8988T (cell line): Measurements from ENCODE around the gene VCPKMT.

Source experiments
- DNase-seq: peaks from one replicate; pipeline ENCODE4 v3.0.0; 2011

Gene VCPKMT

DNA sequence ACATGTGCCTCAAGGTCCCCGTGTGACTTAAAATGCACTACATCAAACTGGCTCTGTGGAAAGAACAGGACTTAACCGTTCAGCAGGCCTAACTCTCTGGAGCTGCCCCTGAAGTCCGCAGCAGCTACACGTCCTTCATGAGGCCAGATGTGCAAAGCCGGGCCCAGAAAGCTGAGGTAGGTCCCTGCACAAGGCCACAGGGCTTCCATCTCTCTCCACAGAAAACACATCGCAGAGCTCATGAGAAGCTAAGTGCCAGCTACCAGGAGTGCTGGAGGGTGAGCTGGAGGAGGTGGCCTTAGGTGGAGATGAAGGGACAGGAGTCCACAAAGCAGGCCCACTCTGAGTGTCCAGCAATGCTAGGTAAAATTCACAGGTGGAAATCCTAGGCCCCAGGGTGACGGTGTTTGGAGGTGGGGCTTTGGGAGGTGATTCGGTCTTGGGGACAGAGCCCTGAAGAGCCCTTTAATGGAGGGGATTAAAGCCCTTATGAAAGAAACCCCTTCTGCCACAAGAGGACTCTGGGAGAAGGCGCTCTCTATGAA lies 52.4 kb downstream of the VCPKMT start:
- no peak for DNase-seq

DNA sequence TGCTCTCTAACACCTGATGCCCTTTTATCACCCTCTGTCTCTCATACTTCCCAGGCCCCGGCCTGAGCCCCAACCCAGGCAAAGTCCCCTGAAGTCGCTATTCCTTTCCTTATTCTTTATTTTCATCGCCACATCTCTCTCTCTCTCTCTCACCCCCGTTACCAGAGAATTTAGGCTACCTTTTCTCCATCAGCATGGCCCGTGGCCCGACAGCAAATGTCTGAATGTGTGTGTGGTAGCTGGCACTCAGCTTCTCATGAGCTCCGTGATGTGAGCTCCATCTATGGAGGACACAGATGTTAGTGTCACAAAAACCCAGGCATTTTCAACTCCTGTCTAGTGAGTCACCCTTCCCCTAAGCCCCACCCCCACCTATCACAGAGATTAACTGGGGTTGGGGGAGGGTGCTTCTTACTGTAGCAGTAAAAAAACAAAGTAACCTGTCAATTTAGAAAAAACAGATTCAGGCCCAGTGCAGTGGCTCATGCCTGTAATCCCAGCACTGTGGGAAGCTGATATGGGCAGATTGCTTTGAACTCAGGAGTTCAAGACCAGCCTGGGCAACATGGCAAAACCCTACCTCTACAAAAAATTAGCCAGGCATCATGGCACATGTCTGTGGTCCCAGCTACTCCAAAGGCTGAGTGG lies 53.8 kb downstream of the VCPKMT start:
- DNase-seq, result no peak

DNA sequence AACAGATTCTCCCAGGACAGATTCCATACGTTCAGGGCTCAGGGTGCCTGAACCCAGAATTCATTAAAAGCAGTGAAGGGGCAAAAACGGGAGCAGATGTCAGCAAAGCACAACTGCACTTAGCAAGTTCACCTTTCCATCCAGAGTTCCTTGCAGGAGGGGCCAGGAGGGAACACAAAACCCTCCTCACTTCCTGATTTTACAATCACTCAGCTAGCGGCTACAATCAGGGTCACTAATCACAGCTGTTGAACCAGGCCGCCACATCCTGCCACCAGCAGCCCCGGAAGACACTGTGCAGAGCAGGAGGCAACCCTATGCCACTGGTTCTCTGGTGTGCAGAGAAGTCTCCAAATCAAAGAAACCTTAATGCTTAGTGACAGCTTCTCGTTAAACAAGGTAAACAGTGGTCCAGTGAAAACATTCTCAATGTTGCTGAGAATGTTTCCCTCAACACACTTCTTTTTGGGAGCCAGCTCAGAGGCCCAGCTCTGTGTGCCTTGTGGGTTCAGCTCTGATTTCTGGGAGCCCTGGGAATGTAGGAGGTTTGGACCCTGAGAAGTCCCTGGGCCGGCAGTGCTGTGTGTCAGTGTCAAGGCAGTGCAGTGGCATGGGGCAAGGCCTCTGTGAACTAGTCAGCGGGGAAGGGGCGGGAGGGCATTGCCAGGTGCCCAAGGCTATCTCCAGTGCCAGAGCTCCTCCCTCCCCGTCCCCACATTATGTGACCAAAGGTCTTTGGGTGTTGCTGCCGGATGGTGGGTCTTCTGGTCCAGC lies 54.5 kb downstream of the VCPKMT start:
- no peak for DNase-seq

DNA sequence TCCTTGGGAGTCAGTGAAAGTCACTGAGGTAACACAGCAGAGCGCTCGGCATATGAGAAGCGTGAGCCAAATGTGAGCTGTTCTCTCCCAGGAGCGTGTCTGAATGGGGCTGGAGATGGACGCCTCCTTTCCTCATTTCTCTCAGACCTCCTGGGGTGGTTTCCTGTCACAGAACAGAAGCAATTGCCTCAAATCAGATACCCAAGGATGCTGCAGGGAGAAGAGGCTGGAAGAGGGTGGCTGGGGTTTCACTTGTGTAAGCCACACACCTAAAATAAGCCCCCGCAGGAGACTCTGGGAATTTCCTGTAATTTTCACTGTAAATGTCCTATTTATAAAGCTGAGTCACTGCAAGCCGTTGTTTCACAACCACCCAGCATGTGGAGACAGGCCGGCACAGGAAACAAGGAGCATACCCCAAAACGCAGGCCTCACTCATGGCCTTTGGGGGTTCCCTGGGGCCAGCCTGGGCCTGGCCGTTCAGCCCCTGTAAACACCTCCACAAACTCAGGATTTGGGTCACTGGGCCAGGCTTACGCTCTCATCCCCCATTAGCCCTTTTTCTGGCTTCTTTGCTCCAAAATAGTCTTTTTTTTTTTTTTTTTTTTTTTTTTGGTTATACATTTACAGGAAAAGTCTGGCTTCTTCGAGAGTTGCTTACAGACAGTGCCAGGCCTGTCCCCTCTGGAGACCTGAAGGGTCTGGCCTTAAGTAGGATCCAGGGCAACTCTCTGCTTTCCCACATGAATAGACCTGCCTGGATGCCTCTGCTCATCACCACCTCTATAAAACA lies 55.3 kb downstream of the VCPKMT start:
- peak; percentile 39 for DNase-seq

DNA sequence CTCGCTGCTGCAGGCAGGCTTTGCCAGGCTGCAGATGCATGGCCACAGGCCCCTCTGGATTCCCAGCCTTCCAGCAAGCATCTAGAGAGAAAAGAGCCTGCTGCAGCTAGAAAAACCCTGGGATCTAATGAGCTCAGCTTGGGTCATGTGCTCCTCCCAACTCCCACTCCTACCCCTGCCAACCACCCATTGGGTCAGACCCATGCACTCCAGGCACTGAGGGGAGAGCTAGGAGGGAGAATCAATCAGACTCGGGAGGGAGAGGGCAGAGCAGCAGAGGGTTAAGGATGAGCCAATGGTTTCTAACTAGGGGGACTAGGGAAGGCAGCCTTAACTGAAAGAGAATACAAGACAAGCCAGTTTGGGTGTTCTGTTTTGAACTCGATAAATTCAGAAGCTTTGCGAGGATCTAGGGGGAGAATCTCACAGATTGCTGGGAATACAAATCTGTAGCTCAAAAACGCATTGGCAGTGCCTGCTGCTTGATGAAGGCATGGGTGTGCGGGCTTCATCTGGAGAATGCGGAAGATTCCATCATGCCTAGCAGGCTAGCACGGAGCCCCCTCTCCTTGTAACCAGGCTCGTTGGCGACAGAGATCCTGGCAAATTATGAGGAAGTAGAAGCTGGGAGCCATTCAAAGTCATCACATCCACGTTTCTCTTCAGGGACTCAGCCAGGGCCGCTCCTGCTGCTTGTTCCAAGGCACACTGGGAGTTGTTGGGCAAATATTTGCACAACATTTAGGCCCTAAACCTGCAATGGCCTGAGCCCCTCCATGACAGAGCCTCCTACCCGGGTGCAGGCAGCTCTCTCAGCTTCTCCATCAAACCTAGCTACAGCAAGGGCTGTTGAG lies 56.4 kb downstream of the VCPKMT start:
- no peak for DNase-seq
